Measurements from ENCODE around the gene PCNX4. TPM values are rescaled to one million over a fixed set of nuclear protein-coding genes. Genes with fewer than 3 reads are reported as not detected.

Gene PCNX4
- total RNA-seq, 1 experiment from 2014 or later: 117 TPM

GRCh38 chr14:60188115-60188514, 96.4 kb downstream of the PCNX4 start:
- Histone ChIP-seq H3K4me1 (ENCODE audit: insufficient read depth, low read length) (peaks cover 12% of the 10 kb centered on the region), H3K9me2 (replicated peaks; ENCODE audit: low read length) (no peaks in the 10 kb centered on the region), H3K27ac (ENCODE audit: low read length) (no peak overlapping the region), H3F3A (ENCODE audit: low read length, unreplicated experiment) (no peaks in the 10 kb centered on the region), H2AFZ (ENCODE audit: low read length) (no peak overlapping the region), H3K4me3 (ENCODE audit: low read length) (no peak overlapping the region), H3K4me2 (ENCODE audit: low read length) (no peak overlapping the region), H4K20me1 (ENCODE audit: low read length) (no peaks in the 10 kb centered on the region), H3K79me2 (ENCODE audit: low read length) (no peaks in the 10 kb centered on the region), H3K9ac (ENCODE audit: low read length) (no peak overlapping the region), H3K36me3 (ENCODE audit: low read depth, low read length) (no peaks in the 10 kb centered on the region), H3K27me3 (ENCODE audit: low read length) (no peaks in the 10 kb centered on the region), H3K9me3 (ENCODE audit: low read length) (no peaks in the 10 kb centered on the region)
- peak; percentile 72 for DNase-seq
- intact Hi-C loops (cut with micrococcal nuclease): loop anchor here (1.0 to 5.0 kb wide), 3 partner anchors 144 to 374 kb away; no protein-coding TSS in a partner anchor
- ATAC-seq: peak; percentile 29; the same call in 1 of the 2 replicates
- CTCF ChIA-PET: interaction anchor here (0.6 to 1.0 kb wide), 5 partner anchors 22 to 704 kb away, joined by 3 to 4 read pairs (median 3); partner anchors contain the start of genes JKAMP, L3HYPDH and PPM1A
- TF ChIP-seq CTCF (conservative IDR thresholded peaks at IDR 0.05; ENCODE audit: low read depth, low read length) (peak; percentile 74), EZH2phosphoT487 (IDR thresholded peaks at IDR 0.05; ENCODE audit: borderline replicate concordance, low read length) (no peak), EZH2 (IDR thresholded peaks at IDR 0.05; ENCODE audit: low read length, unreplicated experiment) (no peak)
- POLR2A ChIA-PET (ENCODE audit: unreplicated experiment): no interaction called here
- BruUV-seq (replicated peaks): no TSS peak

- BruUV-seq (replicated peaks): no TSS peak
- Histone ChIP-seq H3K4me1 (ENCODE audit: insufficient read depth, low read length) (peaks cover 6% of the 10 kb centered on the region), H3K4me3 (ENCODE audit: low read length) (no peak overlapping the region), H3K27me3 (ENCODE audit: low read length) (no peaks in the 10 kb centered on the region), H3K4me2 (ENCODE audit: low read length) (no peak overlapping the region), H4K20me1 (ENCODE audit: low read length) (no peaks in the 10 kb centered on the region), H3K36me3 (ENCODE audit: low read depth, low read length) (no peaks in the 10 kb centered on the region), H3K27ac (ENCODE audit: low read length) (no peak overlapping the region), H3K9me3 (ENCODE audit: low read length) (no peaks in the 10 kb centered on the region), H3K9ac (ENCODE audit: low read length) (no peak overlapping the region), H3K9me2 (replicated peaks; ENCODE audit: low read length) (no peaks in the 10 kb centered on the region), H3F3A (ENCODE audit: low read length, unreplicated experiment) (no peaks in the 10 kb centered on the region), H2AFZ (ENCODE audit: low read length) (no peak overlapping the region), H3K79me2 (ENCODE audit: low read length) (no peaks in the 10 kb centered on the region)
- no peak for TF ChIP-seq EZH2 (IDR thresholded peaks at IDR 0.05; ENCODE audit: low read length, unreplicated experiment)
- TF ChIP-seq EZH2phosphoT487 (IDR thresholded peaks at IDR 0.05; ENCODE audit: borderline replicate concordance, low read length): no peak
- TF ChIP-seq CTCF (conservative IDR thresholded peaks at IDR 0.05; ENCODE audit: low read depth, low read length): no peak
- ATAC-seq (no peak), DNase-seq (no peak)
- ChIA-PET CTCF (interaction anchor here (0.6 to 1.0 kb wide), 6 partner anchors 23 to 704 kb away, joined by 3 to 4 read pairs (median 3); partner anchors contain the start of genes JKAMP, L3HYPDH and PPM1A), POLR2A (ENCODE audit: unreplicated experiment) (no interaction called here)
- intact Hi-C loops (cut with micrococcal nuclease): loop anchor here (1.0 to 5.0 kb wide), 3 partner anchors 144 to 374 kb away; no protein-coding TSS in a partner anchor
These were observed 97.0 kb downstream of the PCNX4 start for GRCh38 chr14:60188696-60189095.

Data from PC-3 (cell line).